Dendritic cell treated with granulocyte-macrophage colony-stimulating factor and Interleukin-4, amounts not matched to agents 40 ng/mL and 50 ng/mL, for 4 days (primary cell): Measurements from ENCODE around the gene NEK4.

Experiments
- H3K27ac Mint-ChIP-seq: one replicate; pipeline ENCODE4 v1.8.0; 2022; ENCODE audit warnings: mild to moderate bottlenecking, mixed read lengths
- H3K27me3 Mint-ChIP-seq: one replicate; pipeline ENCODE4 v1.8.0; 2022; ENCODE audit warnings: mild to moderate bottlenecking, mixed read lengths
- H3K36me3 Mint-ChIP-seq: one replicate; pipeline ENCODE4 v1.8.0; 2022; ENCODE audit warnings: low read depth, mixed read lengths
- H3K4me1 Mint-ChIP-seq: one replicate; pipeline ENCODE4 v1.8.0; 2022; ENCODE audit warnings: low read depth, mixed read lengths
- H3K4me3 Mint-ChIP-seq: one replicate; pipeline ENCODE4 v1.8.0; 2022; ENCODE audit warnings: mild to moderate bottlenecking, moderate library complexity, mixed read lengths
- H3K9me3 Mint-ChIP-seq: one replicate; pipeline ENCODE4 v1.8.0; 2022; ENCODE audit warnings: mixed read lengths
- intact Hi-C: fragments of 100-400 bp; cut with micrococcal nuclease; formaldehyde crosslinking; loops from one replicate; pipeline ENCODE4 v1.15.0; 2022

The NEK4 gene

DNA sequence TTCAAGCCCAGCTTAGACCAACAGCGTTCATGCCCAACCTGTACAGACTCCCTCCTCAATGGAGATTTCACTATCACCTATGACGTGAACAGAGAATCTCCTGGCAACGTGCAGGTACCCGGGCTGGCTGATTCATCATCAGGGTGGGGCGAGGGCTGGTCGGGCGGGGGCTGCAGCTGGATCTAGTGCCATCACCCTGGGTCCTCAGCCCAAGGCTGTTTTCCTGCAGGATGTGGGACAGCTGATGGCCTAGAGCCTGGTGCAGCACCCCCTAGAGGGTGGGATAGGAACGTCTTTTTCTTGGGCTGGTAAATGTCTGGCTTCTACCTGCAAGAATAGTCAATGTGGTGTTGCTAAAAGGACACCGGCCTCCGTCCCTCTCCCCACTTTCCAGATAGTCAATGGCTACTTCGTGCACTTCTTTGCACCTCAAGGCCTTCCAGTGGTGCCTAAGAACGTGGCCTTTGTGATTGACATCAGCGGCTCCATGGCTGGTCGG lies 28.3 kb upstream of the NEK4 start:
- no peaks in the 10 kb centered on the region for H3K4me1 Mint-ChIP-seq
- intact Hi-C loops = loop anchor here (1.0 kb wide), 1 partner anchor 57 kb away; no protein-coding TSS in a partner anchor
- no peaks in the 10 kb centered on the region for H3K36me3 Mint-ChIP-seq
- H3K27me3 Mint-ChIP-seq = peaks cover 2% of the 10 kb centered on the region
- H3K9me3 Mint-ChIP-seq = no peaks in the 10 kb centered on the region
- no peak overlapping the region for H3K27ac Mint-ChIP-seq
- H3K4me3 Mint-ChIP-seq = no peak overlapping the region

GRCh38 chr3:52798376-52798977 lies 27.7 kb upstream of the NEK4 start:
- H3K27me3 Mint-ChIP-seq = peaks cover 2% of the 10 kb centered on the region
- H3K27ac Mint-ChIP-seq = no peak overlapping the region
- intact Hi-C loops = no loop called here
- no peaks in the 10 kb centered on the region for H3K9me3 Mint-ChIP-seq
- H3K4me1 Mint-ChIP-seq = no peaks in the 10 kb centered on the region
- H3K4me3 Mint-ChIP-seq = no peak overlapping the region
- no peaks in the 10 kb centered on the region for H3K36me3 Mint-ChIP-seq

DNA sequence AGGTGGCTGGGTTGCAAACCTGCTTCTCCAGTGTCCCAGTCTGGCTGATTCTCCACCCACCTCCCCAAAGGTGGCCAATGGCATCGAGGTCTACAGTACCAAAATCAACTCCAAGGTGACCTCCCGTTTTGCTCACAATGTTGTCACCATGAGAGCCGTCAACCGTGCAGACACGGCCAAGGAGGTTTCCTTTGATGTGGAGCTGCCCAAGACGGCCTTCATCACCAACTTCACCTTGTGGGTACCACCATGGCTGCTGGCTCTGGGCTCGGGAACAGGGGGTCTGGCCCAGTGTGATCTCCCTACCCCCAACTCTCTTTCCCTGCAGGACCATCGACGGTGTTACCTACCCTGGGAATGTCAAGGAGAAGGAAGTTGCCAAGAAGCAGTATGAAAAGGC lies 25.7 kb upstream of the NEK4 start:
- H3K9me3 Mint-ChIP-seq = no peaks in the 10 kb centered on the region
- intact Hi-C loops = no loop called here
- H3K36me3 Mint-ChIP-seq = no peaks in the 10 kb centered on the region
- H3K4me1 Mint-ChIP-seq = no peaks in the 10 kb centered on the region
- H3K4me3 Mint-ChIP-seq = no peak overlapping the region
- H3K27ac Mint-ChIP-seq = no peak overlapping the region
- peaks cover 2% of the 10 kb centered on the region for H3K27me3 Mint-ChIP-seq

DNA sequence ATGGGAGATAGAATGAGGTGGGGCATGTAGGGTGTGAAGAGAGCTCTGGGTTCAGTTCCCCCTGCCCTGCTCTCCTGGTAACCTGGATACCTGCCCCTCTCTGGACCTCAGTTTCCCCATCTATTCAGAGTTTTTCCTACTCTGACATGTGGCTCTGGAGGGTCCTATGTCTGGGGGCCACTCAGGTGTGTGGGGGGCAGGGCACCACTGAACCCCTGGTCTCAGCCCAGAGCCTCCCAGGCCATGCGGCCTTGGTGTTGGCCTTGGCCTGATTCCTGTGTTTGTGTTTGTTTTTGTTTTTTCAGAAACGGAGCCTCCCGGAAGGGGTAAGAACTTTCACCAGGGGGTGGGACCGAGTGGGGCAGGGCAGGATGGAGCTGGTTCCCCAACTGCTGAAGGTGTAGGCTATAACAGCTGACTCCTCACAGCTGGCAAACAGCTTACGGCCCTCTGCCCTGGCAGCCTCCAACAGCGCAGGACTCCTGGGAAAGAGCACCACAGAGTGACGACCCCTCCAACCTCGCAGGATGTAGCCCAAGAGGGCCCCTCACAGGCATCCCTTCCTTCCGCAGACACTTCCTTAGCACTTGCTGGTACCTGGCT lies 24.7 kb upstream of the NEK4 start:
- H3K36me3 Mint-ChIP-seq = no peaks in the 10 kb centered on the region
- peaks cover 2% of the 10 kb centered on the region for H3K27me3 Mint-ChIP-seq
- intact Hi-C loops = no loop called here
- H3K4me1 Mint-ChIP-seq = no peaks in the 10 kb centered on the region
- no peaks in the 10 kb centered on the region for H3K9me3 Mint-ChIP-seq
- H3K4me3 Mint-ChIP-seq = no peak overlapping the region
- H3K27ac Mint-ChIP-seq = no peak overlapping the region

DNA sequence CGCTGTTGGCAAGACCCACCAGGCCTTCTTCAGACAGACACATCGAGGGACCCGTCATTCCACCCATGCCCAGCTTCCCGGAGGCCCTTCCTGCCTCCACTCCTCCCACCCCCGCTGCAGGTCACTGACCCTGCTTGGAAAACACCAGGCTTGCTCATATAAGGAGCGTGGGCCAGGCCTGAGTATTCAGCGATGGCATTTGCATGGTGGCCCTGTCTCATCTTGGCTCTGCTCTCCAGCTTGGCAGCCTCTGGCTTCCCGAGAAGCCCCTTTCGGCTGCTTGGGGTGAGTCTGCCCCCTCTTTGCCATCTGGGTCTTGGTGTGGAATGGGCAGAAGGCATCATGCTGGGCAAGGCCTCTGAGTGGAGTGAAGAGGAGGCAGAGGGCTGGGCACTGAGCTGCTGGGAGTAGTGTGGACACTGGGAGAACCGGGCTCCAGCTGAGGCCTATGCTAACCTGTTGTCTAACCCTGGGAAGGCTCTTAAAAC lies 23.9 kb upstream of the NEK4 start, which contains the start of gene ITIH3:
ITIH3 (plus strand) TSS at position 185 of the 488 bp plus-strand sequence; CDS start at position 193, 8 bp downstream.
- H3K9me3 Mint-ChIP-seq = no peaks in the 10 kb centered on the region
- intact Hi-C loops = no loop called here
- no peak within 1 kb of the TSS for H3K4me3 Mint-ChIP-seq
- H3K27ac Mint-ChIP-seq = no peak within 1 kb of the TSS
- H3K27me3 Mint-ChIP-seq = peaks cover 2% of the 10 kb centered on the region
- no peaks in the 10 kb centered on the region for H3K4me1 Mint-ChIP-seq
- no peaks in the 10 kb centered on the region for H3K36me3 Mint-ChIP-seq

GRCh38 chr3:52793702-52794611 lies 23.2 kb upstream of the NEK4 start:
- peaks cover 2% of the 10 kb centered on the region for H3K27me3 Mint-ChIP-seq
- no peak overlapping the region for H3K4me3 Mint-ChIP-seq
- intact Hi-C loops = no loop called here
- H3K4me1 Mint-ChIP-seq = no peaks in the 10 kb centered on the region
- no peak overlapping the region for H3K27ac Mint-ChIP-seq
- no peaks in the 10 kb centered on the region for H3K9me3 Mint-ChIP-seq
- H3K36me3 Mint-ChIP-seq = no peaks in the 10 kb centered on the region

- intact Hi-C loops = no loop called here
- no peak overlapping the region for H3K27ac Mint-ChIP-seq
- H3K4me1 Mint-ChIP-seq = no peaks in the 10 kb centered on the region
- peaks cover 2% of the 10 kb centered on the region for H3K27me3 Mint-ChIP-seq
- no peak overlapping the region for H3K4me3 Mint-ChIP-seq
- no peaks in the 10 kb centered on the region for H3K36me3 Mint-ChIP-seq
- H3K9me3 Mint-ChIP-seq = no peaks in the 10 kb centered on the region
Observed at GRCh38 chr3:52792961-52793695, 22.4 kb upstream of the NEK4 start.

DNA sequence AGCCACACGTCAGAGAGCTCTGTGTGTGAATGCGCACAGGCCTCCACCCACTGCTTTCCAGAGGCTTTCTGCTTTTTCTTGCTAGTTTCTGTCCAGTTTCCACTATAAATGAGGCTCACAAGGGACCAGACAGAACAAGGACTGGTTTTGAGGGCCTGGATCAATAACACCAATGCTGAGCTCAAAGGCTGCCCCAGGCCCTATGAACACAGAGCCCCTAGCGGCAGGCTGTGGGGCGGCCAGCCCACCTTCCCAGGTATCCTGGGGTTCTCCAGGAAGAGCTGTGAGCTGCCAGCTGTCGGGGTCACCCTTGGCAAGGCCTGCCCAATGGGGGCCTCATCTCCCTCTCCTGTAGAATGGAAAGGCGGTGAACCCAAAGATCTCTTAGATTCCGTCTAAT lies 21.7 kb upstream of the NEK4 start:
- Mint-ChIP-seq H3K27ac (no peak overlapping the region), H3K4me1 (no peaks in the 10 kb centered on the region), H3K27me3 (peaks cover 2% of the 10 kb centered on the region), H3K9me3 (no peaks in the 10 kb centered on the region), H3K4me3 (no peak overlapping the region), H3K36me3 (no peaks in the 10 kb centered on the region)
- intact Hi-C loops = no loop called here

DNA sequence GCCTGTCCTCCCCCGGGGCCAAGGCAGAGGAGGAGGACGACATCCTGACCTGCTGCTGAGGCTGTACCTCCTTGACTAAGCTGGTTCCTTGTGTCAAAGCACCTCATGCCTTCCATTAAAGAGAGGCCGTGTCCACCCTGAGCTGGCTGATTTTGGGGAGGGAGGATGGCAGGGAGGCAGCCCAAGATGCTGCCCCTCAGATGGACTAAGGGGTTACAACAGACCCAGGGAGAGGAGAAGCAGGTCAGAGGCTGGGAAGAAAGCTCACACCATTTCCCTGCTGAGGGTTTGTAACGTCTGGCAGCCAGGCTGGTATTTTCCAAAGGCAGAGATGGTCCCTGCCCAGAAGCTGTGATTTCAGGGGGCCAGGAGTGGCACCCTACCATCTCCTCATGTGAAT lies 21.2 kb upstream of the NEK4 start:
- Mint-ChIP-seq H3K4me3 (no peak overlapping the region), H3K4me1 (no peaks in the 10 kb centered on the region), H3K27ac (no peak overlapping the region), H3K36me3 (no peaks in the 10 kb centered on the region), H3K9me3 (no peaks in the 10 kb centered on the region), H3K27me3 (peaks cover 2% of the 10 kb centered on the region)
- intact Hi-C loops = no loop called here

DNA sequence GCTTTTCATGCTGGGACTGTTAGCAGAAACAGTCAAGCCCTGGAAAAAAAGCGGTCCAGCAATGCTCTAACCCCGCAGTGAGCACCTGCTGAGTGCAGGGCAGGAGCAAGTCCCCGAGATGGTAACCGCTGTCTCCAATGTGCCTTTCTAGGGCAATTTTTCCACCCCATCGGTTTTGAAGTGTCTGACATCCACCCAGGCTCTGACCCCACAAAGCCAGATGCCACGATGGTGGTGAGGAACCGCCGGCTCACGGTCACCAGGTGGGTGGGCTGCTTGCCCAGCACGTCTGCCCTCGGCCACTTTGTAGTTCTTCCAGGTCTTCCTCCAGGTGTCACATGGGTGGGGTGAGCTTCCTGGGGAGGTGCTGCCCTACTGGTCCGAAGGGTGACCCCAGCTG lies 20.6 kb upstream of the NEK4 start:
- Mint-ChIP-seq H3K36me3 (no peaks in the 10 kb centered on the region), H3K27me3 (peaks cover 2% of the 10 kb centered on the region), H3K4me1 (no peaks in the 10 kb centered on the region), H3K9me3 (no peaks in the 10 kb centered on the region), H3K4me3 (no peak overlapping the region), H3K27ac (no peak overlapping the region)
- intact Hi-C loops = no loop called here

GRCh38 chr3:52790741-52791140 lies 20.0 kb upstream of the NEK4 start:
- Mint-ChIP-seq H3K4me3 (no peak overlapping the region), H3K9me3 (no peaks in the 10 kb centered on the region), H3K27me3 (no peaks in the 10 kb centered on the region), H3K36me3 (no peaks in the 10 kb centered on the region), H3K27ac (no peak overlapping the region), H3K4me1 (no peaks in the 10 kb centered on the region)
- intact Hi-C loops = no loop called here

DNA sequence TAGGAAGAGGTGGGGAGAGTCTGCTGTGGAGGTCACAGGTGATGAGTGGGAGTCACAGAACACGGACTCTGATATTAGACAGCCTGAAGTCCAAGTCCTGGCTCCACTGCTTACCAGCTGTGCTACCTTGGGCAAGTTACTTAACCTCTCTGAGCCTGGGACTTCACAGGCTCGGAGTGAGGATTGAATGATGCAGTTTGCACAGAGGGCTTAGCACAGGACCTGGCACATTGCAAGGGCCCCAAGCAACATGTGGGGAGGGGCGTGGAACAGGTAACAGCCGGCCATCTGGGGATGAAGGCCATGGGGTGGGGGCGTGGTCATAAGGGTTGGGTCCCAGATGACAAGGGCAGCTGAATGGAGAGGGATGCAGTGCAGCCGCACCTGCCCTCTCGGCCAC lies 19.6 kb upstream of the NEK4 start:
- no peak overlapping the region for H3K4me3 Mint-ChIP-seq

DNA sequence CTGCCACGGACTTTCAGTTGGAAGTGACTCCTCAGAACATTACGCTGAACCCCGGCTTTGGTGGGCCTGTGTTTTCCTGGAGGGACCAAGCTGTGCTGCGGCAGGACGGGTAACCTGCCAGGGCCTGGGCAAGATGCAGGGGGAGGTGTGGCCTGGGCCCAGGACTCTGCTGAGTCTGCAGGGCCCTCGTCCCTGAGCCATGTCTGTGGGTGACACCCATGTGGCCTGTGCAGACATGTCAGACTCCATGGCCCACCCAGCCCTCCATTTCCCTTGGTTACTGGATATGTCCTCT lies 19.0 kb upstream of the NEK4 start:
- intact Hi-C loops = no loop called here
- no peak overlapping the region for H3K27ac Mint-ChIP-seq
- H3K9me3 Mint-ChIP-seq = no peaks in the 10 kb centered on the region
- H3K36me3 Mint-ChIP-seq = no peaks in the 10 kb centered on the region
- H3K27me3 Mint-ChIP-seq = peaks cover 2% of the 10 kb centered on the region
- H3K4me3 Mint-ChIP-seq = no peak overlapping the region
- no peaks in the 10 kb centered on the region for H3K4me1 Mint-ChIP-seq

More for the DNA sequence above, 19.6 kb upstream of the NEK4 start:
- intact Hi-C loops = no loop called here
- no peaks in the 10 kb centered on the region for H3K4me1 Mint-ChIP-seq
- no peaks in the 10 kb centered on the region for H3K27me3 Mint-ChIP-seq
- H3K36me3 Mint-ChIP-seq = no peaks in the 10 kb centered on the region
- H3K27ac Mint-ChIP-seq = no peak overlapping the region
- no peaks in the 10 kb centered on the region for H3K9me3 Mint-ChIP-seq
